Small intestine (tissue), 7 donors: Measurements from ENCODE around the gene DPY19L1. TPM values are rescaled to one million over a fixed set of nuclear protein-coding genes. Genes with fewer than 3 reads are reported as not detected.

Experiments
- DNase-seq, 2 donors: peaks; one replicate each; pipeline versions ENCODE4 v3.0.0 to v3.0.0-alpha.2; 2013
- FAIRE-seq: peaks from 2 replicates; lab custom pipeline; 2012; peaks lifted over from hg19 to GRCh38; lab: Jason Lieb, UNC
- H3K27ac ChIP-seq, 3 donors: one replicate each; pipeline ENCODE4 v1.5.1; 2013; ENCODE audit warnings: low read length in 2 of 3, mild to moderate bottlenecking in 2 of 3, control low read depth in 1 of 3, inconsistent platforms in 1 of 3, low read depth in 1 of 3, moderate library complexity in 1 of 3
- H3K27me3 ChIP-seq, 3 donors: one replicate each; pipeline ENCODE4 v1.6.1; 2013; ENCODE audit warnings: low read length in 3 of 3, inconsistent platforms in 1 of 3; ENCODE audit not compliant: control insufficient read depth in 3 of 3, insufficient read depth in 3 of 3
- H3K36me3 ChIP-seq, 3 donors: one replicate each; pipeline ENCODE4 v1.6.1; 2013; ENCODE audit warnings: low read length in 3 of 3, inconsistent platforms in 1 of 3, low read depth in 1 of 3, mild to moderate bottlenecking in 1 of 3, moderate library complexity in 1 of 3; ENCODE audit not compliant: control insufficient read depth in 3 of 3, insufficient read depth in 2 of 3
- H3K4me1 ChIP-seq, 3 donors: one replicate each; pipeline ENCODE4 v1.6.1; 2013; ENCODE audit warnings: low read length in 2 of 3, inconsistent platforms in 1 of 3, low read depth in 1 of 3, mild to moderate bottlenecking in 1 of 3, moderate library complexity in 1 of 3; ENCODE audit not compliant: control insufficient read depth in 3 of 3, insufficient read depth in 2 of 3
- H3K4me3 ChIP-seq, 3 donors: one replicate each; pipeline ENCODE4 v1.5.1; 2013; ENCODE audit warnings: low read length in 3 of 3, control low read depth in 1 of 3, inconsistent platforms in 1 of 3, low read depth in 1 of 3, mild to moderate bottlenecking in 1 of 3, moderate library complexity in 1 of 3
- H3K9me3 ChIP-seq, 2 donors: one replicate each; pipeline ENCODE4 v1.6.1; 2013; ENCODE audit warnings: low read depth in 1 of 2, low read length in 1 of 2; ENCODE audit not compliant: control insufficient read depth in 2 of 2, insufficient read depth in 1 of 2
- WGBS, 3 donors: extraction: QIAGEN DNeasy Blood & Tissue Kit; methylation state at CpG; one replicate each; pipeline ENCODE4 v1.1.7; 2013; 5-methylcytosine and 5-hydroxymethylcytosine counted together
- polyA plus RNA-seq, 4 donors: library from polyadenylated mRNA; stranded (reverse) in 3 of 4; unstranded in 1 of 4; fragments of 200-250 nt in 3 of 4; fragments of 120-200 nt in 1 of 4; gene quantifications; one replicate each; pipeline versions ENCODE4 v1.2.1 to v1.2.3, GENCODE V29; 2013
- donor health status: healthy with polysubstance abuse.
- donor health status: control.
- donor health status: control.
- donor health status: Bipolar disorder and iron deficiency.
- donor health status: healthy.

Gene DPY19L1
- polyA plus RNA-seq, 4 donors = 0.89 to 10.5 (median 5.8) TPM

DNA sequence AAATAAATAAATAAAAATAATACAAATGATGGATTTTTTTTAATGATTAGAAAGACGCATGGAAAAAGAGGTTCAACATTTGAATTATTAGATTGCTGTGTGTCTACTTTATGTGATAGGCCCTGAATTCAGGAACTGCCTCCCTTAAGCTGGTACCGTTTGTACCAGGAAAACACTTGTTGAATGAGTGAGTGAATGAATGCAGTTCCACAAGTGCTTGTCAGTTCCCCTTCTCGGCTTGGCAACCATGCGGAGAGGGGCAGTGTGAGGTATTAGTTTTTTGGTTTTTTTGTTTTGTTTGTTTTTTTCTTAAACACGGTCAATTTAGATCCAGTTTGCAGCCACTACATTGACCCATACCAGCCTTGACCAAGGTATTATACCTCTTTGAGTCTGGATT is 2.1 kb upstream of the DPY19L1 start:
- no peak overlapping the region for H3K27ac ChIP-seq
- 92 to 94% (median 94%) methylated on average over 5 of the region's 5 CpGs for WGBS, 3 donors
- FAIRE-seq (no peak), DNase-seq (no peak)
- H3K4me3 ChIP-seq = no peak overlapping the region
- peaks cover 0 to 2% (median 0%) of the 10 kb centered on the region in 3 donors for H3K27me3 ChIP-seq
- H3K4me1 ChIP-seq = peaks cover 0 to 7% (median 4%) of the 10 kb centered on the region in 3 donors
- no peaks in the 10 kb centered on the region for H3K36me3 ChIP-seq
- H3K9me3 ChIP-seq = no peaks in the 10 kb centered on the region

- Histone ChIP-seq H3K9me3 (no peaks in the 10 kb centered on the region), H3K27me3 (peaks cover 0 to 2% (median 0%) of the 10 kb centered on the region in 3 donors), H3K4me3 (peak overlapping the region in 1 of 3 donors; percentile 53), H3K4me1 (peaks cover 0 to 7% (median 4%) of the 10 kb centered on the region in 3 donors), H3K27ac (peak overlapping the region in 2 of 3 donors; percentile 82 to 84), H3K36me3 (no peaks in the 10 kb centered on the region)
- 14 to 29% (median 27%) methylated on average over 9 of the region's 9 CpGs for WGBS, 3 donors
- no peak for DNase-seq
- FAIRE-seq = no peak
Observed at GRCh38 chr7:35038354-35038753, 1.1 kb upstream of the DPY19L1 start.

GRCh38 chr7:35037526-35038341 is 449 bp upstream of the DPY19L1 start:
- Histone ChIP-seq H3K9me3 (no peaks in the 10 kb centered on the region), H3K4me1 (peaks cover 0 to 7% (median 4%) of the 10 kb centered on the region in 3 donors), H3K27ac (peak overlapping the region; percentile 74 to 84 (median 82)), H3K4me3 (peak overlapping the region; percentile 53 to 95 (median 78)), H3K36me3 (no peaks in the 10 kb centered on the region), H3K27me3 (peaks cover 0 to 2% (median 0%) of the 10 kb centered on the region in 3 donors)
- 0 to 1% (median 1%) methylated on average over 40 to 100 of the region's 100 CpGs for WGBS, 3 donors
- peak; percentile 89 to 97 for DNase-seq
- FAIRE-seq = no peak

DNA sequence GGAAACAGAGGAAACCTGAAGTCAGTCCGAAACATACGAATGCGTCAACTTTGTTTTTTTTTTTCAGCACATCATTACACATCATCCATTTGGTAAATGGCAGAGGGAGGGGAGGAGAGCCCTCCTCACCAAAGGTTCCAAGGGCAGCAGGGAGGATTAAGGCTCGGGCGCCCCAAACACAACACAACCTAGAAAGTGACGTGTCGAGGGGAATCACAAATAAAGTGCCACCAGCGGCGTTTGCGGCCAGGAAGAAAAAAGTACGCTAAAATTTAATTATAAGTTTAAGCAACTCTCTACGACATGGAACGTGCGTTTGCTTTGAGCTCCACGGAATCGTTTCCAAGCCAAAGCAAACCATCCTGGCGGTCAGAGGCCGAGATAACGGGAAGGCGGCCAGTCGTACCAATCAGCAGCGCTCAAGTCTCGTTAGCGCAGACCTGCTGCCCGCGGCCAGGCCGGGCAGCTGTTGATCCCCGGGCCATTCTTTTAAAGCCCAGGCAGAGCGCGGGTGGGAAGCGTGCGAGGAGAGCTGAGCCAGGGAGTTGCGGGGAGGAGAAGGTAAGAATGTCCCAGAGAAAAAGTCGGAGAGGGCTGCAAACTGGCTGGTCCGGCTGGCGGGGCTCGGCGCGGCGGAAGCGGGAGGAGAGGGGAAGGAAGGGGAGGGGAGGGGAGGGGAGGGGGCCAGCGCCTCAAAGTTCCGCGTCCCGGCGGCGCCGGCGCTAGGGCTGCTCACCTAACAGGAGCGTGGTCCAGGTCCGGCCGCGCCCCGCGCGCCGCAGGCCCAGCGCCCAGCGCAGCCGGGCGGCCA is 719 bp downstream of the DPY19L1 start:
- peaks cover 0 to 7% (median 4%) of the 10 kb centered on the region in 3 donors for H3K4me1 ChIP-seq
- peak overlapping the region in 2 of 3 donors; percentile 60 to 92 for H3K27ac ChIP-seq
- DNase-seq = peak; percentile 55 to 67
- no peaks in the 10 kb centered on the region for H3K36me3 ChIP-seq
- peaks cover 0 to 2% (median 0%) of the 10 kb centered on the region in 3 donors for H3K27me3 ChIP-seq
- 0% methylated on average over 50 to 61 of the region's 61 CpGs for WGBS, 3 donors
- H3K9me3 ChIP-seq = no peaks in the 10 kb centered on the region
- peak overlapping the region; percentile 74 to 95 (median 78) for H3K4me3 ChIP-seq
- no peak for FAIRE-seq

DNA sequence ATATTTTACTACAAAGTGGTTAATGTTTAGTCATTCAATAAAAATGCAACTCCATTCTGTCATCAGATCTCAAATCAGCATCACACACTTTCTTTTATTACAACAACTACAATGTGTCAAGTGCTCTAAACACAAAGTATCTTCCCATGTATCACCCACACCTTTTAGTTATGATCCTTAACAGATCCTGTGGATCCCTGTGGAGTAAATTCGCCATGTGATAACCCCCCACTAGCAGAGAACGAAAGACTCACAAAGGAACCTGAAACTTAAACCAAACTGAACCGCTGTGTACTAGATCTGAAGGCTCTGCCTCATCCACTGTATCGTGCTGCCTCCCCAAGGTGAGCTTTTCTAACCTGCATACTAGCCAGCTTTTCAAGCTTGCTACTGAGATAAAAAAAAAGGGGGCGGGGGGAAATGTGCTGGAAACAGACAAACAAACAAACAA is 1.7 kb downstream of the DPY19L1 start:
- DNase-seq (peak; percentile 45 to 54), FAIRE-seq (no peak)
- Histone ChIP-seq H3K36me3 (no peaks in the 10 kb centered on the region), H3K4me1 (peaks cover 0 to 7% (median 4%) of the 10 kb centered on the region in 3 donors), H3K27ac (peak overlapping the region in 1 of 3 donors; percentile 59), H3K27me3 (no peaks in the 10 kb centered on the region), H3K9me3 (no peaks in the 10 kb centered on the region), H3K4me3 (no peak overlapping the region)
- WGBS, 3 donors = 15 to 52% (median 22%) methylated on average over 5 of the region's 5 CpGs

DNA sequence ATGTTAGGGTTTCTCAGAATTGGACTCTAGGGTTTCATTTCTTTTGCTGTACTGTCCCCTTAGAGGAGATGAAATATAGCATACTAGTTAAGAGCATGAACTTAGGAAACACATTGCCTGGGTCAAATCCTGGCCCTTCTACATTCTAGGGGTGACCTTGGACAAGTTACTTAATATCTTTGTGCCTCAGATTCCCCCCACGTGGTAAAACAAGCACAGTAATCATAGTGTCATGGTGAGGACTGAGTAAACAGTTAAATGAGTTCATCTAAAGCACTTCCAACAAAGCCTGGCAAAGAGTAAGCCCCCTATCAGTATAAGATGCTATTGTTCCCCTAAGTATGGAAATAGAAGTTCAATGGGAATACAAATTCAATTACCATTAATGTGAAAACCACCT is 5.1 kb downstream of the DPY19L1 start:
- DNase-seq = no peak
- no peak for FAIRE-seq
- Histone ChIP-seq H3K27me3 (no peaks in the 10 kb centered on the region), H3K9me3 (no peaks in the 10 kb centered on the region), H3K36me3 (no peaks in the 10 kb centered on the region), H3K4me1 (peaks cover 0 to 7% (median 4%) of the 10 kb centered on the region in 3 donors), H3K27ac (no peak overlapping the region), H3K4me3 (no peak overlapping the region)
- WGBS, 3 donors = 8 to 24% (median 19%) methylated on average over 1 of the region's 1 CpG

DNA sequence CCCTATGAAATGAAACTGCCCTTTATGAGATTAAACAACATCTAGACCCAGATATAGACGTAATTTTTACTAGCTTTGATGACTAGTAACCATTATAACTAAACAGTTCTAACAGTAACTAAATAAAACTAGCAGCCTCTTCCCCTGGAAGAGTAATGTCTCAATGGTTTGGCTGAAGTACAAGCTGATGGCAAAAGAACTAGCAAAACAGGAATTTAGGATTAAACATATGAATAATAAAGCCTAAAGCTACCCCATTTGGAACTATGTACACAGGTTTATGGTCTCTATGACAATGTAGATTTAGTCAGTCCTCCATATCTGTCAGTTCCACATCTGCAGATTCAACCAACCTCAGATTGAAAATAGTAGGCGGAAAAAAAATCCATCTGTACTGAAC is 6.4 kb downstream of the DPY19L1 start:
- WGBS, 3 donors = 81 to 88% (median 87%) methylated on average over 2 of the region's 2 CpGs
- DNase-seq (no peak), FAIRE-seq (no peak)
- Histone ChIP-seq H3K27me3 (no peaks in the 10 kb centered on the region), H3K36me3 (no peaks in the 10 kb centered on the region), H3K27ac (no peak overlapping the region), H3K4me3 (no peak overlapping the region), H3K9me3 (no peaks in the 10 kb centered on the region), H3K4me1 (peaks cover 0 to 2% (median 2%) of the 10 kb centered on the region in 3 donors)

DNA sequence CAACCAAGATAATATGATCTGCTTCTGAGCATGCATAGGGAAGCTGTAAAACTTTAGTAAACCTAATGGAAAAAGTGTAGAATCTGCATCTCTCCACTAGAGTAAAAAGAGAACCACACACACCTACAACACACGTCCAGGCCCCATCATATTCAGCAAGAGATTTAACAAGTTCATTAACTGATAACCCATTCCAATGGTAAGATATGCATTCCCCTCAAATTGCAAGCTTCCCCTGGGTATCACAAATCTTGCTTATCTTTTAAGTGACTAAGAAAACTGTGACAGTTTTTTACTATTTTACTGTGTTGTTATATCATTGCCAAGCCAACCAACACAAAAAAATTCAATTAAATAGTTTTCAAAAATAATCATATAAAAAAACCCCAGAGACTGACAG is 8.0 kb downstream of the DPY19L1 start:
- no peak overlapping the region for H3K27ac ChIP-seq
- WGBS, 3 donors = 68 to 92% (median 70%) methylated on average over 1 of the region's 1 CpG
- no peaks in the 10 kb centered on the region for H3K4me1 ChIP-seq
- H3K27me3 ChIP-seq = no peaks in the 10 kb centered on the region
- FAIRE-seq = no peak
- DNase-seq = no peak
- no peaks in the 10 kb centered on the region for H3K36me3 ChIP-seq
- H3K4me3 ChIP-seq = no peak overlapping the region
- no peaks in the 10 kb centered on the region for H3K9me3 ChIP-seq
